Measurements from ENCODE around the gene PHAF1.
A peak's percentile ranks its signal among the peaks of the same experiment; 100 is the strongest.

PHAF1 gene

GRCh38 chr16:67148221-67148620, 38.5 kb downstream of the PHAF1 start:
- no peak for DNase-seq (ENCODE audit: low spot score)

GRCh38 chr16:67148656-67149275, 39.0 kb downstream of the PHAF1 start:
- DNase-seq (ENCODE audit: low spot score) = no peak

- DNase-seq (ENCODE audit: low spot score) = no peak
Measured at GRCh38 chr16:67149276-67150046, 39.7 kb downstream of the PHAF1 start.

GRCh38 chr16:67150047-67150832, 40.5 kb downstream of the PHAF1 start:
- DNase-seq (ENCODE audit: low spot score) = peak; percentile 54

- peak; percentile 85 for DNase-seq (ENCODE audit: low spot score)
Measured at GRCh38 chr16:67150833-67151396, 41.2 kb downstream of the PHAF1 start, which contains the start of gene B3GNT9. TSS of gene B3GNT9 (minus strand) at chr16:67150998. CDS start at chr16:67150485, 513 bp downstream.

GRCh38 chr16:67151431-67152097, 41.8 kb downstream of the PHAF1 start:
- no peak for DNase-seq (ENCODE audit: low spot score)

GRCh38 chr16:67154578-67155294, 45.0 kb downstream of the PHAF1 start:
- no peak for DNase-seq (ENCODE audit: low spot score)

GRCh38 chr16:67155295-67156142, 45.8 kb downstream of the PHAF1 start:
- peak; percentile 77 for DNase-seq (ENCODE audit: low spot score)

GRCh38 chr16:67156143-67156844, 46.6 kb downstream of the PHAF1 start:
- no peak for DNase-seq (ENCODE audit: low spot score)

GRCh38 chr16:67157106-67157748, 47.5 kb downstream of the PHAF1 start:
- DNase-seq (ENCODE audit: low spot score) = no peak

GRCh38 chr16:67157892-67158635, 48.3 kb downstream of the PHAF1 start:
- DNase-seq (ENCODE audit: low spot score) = no peak

GRCh38 chr16:67158637-67159600, 49.2 kb downstream of the PHAF1 start:
- DNase-seq (ENCODE audit: low spot score) = peak; percentile 40

GRCh38 chr16:67161595-67162058, 51.9 kb downstream of the PHAF1 start:
- DNase-seq (ENCODE audit: low spot score) = no peak

- peak; percentile 41 for DNase-seq (ENCODE audit: low spot score)
Measured at GRCh38 chr16:67162506-67163163, 52.9 kb downstream of the PHAF1 start.

GRCh38 chr16:67163164-67163998, 53.6 kb downstream of the PHAF1 start:
- no peak for DNase-seq (ENCODE audit: low spot score)

Measured in RKO (cell line).